Embryonic facial prominence (tissue), 1 donor: Measurements from ENCODE around the gene CCDC50.

Experiments used
- DNase-seq: peaks from one replicate; pipeline ENCODE4 v3.0.0-alpha.2; 2016; ENCODE audit errors: extremely low spot score

CCDC50 gene, protein sequence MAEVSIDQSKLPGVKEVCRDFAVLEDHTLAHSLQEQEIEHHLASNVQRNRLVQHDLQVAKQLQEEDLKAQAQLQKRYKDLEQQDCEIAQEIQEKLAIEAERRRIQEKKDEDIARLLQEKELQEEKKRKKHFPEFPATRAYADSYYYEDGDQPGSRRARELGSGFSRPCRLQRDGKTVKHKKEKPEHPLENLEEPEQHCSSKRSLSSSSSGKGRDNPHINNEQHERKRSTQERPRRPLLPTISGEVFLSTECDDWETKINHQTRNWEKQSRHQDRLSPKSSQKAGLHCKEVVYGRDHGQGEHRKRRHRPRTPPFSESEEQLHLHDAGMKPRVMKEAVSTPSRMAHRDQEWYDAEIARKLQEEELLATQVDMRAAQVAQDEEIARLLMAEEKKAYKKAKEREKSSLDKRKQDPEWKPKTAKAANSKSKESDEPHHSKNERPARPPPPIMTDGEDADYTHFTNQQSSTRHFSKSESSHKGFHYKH

DNA sequence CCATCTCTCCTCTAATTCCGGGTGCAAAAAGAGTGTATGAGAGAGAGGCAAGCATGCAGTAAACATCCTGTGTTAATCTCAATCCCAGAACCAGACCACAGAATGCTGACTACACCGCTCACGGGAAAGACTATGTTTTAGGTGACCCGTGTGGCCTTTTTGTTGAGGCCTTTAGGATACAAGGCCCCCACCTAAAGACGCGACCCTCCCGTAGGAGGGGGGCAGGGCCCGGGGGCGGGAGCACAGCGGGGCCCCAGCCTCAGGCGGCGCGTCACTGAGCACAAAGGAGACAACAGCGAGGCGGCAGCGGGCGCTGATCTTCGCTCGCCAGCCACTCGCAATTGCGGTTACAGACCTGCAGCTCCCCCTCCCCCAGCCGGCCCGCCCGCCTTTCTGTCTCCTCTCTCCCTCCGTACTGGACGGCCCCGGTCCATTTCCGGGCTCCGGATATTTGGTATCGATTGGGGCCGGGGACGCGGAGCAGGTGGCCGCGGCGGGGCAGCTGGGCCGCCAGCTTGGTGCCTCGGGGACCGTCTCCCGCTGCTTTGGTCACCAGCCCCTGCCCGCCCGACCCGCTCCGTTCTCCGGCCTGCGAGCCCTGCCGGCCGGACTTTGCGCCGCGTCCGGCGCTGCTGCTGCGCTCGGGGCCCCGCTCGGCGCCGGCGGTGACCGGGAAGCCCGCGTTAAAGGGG, at the start of gene CCDC50:
TSS of gene CCDC50 (plus strand) at position 433 of the 692 bp plus-strand sequence. CDS start 281 bp downstream, outside the sequence.
- peak; percentile 51 for DNase-seq

DNA sequence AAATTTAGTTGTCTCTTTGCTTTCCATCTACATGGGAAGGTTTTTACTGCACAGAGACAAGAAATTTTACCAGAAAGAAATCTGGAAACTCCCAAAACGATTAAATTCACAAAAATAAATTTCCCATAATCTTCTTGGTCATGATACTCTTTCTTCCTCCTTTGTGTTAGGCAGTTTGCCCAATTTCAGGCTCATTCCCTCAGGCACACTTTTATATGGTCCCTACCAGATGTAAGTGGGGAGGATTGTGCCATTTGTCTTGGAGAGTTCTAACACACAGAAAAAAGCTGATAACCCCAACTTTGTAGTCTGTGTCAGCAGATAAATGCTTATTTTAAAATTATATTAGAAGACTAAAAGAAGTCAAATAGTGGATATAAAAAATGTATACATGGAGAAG, 49.1 kb upstream of the CCDC50 start:
- no peak for DNase-seq

DNA sequence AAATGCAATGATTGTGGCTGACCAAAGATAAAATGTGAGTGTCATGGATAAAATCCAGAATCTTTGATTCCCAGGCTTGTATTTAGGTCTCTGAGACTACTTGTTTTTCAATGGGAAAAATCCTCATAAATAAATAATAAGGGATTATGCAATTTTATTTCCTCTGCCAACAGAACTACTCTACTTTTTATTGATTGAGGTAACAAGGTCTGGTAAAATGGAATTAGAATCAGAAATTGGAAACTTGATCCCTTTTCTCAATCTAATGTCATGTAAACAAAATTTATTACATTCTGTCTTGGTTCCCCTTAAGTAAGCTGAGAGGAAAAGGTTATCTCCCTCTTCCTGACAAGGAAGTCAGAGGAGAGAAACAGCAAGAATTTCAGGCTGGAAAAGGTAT, 48.3 kb upstream of the CCDC50 start:
- no peak for DNase-seq

DNA sequence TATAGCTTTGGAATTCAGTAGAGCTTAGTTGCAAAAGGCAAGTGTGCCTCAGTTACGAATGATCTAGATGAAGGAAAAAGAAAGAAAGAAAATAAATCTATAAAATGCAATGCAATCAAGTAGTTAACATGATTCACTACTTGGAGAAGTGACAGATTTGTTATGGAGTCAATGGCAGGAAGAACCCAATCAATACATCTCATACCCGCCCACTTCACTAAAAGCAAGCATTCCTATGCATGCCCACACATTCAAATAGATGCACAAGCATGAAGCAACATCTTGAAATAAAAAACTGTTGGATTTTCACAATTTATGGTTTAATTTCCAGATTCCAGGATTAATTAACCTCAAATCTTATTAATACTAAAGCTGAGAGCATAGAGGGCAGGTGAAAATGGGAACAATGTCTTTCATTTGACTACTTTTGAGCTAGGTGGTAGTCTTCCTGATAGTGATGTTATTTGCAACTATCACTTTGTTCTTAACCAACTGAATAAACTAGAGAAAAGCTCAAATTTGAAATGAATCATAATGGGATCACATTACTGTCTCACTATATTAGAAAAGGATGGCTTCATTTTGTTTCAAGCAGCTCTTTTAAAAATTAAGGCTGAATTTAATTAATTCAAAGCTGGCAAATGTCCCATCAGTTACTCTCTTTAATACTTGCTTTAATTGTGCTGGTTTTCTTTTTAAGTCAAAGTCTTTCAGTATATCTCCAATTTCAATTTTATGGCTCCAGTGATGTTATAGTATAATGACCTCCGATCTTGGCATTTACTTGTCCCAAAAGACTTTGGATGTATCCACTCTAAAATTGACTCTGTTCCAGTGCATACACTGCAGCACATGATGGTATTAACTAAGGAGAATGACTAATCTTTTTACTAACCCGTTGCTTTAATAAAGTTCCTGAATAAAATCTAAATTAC, 46.7 kb upstream of the CCDC50 start:
- no peak for DNase-seq

DNA sequence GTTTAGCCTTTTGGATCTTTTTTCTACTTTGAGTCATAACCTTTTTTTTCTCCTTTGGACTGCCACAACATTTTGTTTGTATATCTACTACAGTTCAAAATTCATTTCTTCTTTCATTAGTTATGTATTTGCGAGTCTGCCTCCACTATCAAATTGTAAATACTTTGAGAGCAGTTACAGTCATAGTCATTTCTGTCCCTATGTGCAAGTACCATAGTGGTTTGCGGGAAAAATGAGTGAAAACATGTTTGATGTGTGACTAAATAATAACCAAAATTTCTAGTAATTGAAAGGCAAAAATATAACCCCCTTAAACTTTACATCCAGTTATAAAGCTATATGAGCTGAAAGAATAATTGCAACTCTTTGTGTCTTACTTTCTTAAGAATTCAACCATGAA, 45.8 kb upstream of the CCDC50 start:
- DNase-seq, result no peak

DNA sequence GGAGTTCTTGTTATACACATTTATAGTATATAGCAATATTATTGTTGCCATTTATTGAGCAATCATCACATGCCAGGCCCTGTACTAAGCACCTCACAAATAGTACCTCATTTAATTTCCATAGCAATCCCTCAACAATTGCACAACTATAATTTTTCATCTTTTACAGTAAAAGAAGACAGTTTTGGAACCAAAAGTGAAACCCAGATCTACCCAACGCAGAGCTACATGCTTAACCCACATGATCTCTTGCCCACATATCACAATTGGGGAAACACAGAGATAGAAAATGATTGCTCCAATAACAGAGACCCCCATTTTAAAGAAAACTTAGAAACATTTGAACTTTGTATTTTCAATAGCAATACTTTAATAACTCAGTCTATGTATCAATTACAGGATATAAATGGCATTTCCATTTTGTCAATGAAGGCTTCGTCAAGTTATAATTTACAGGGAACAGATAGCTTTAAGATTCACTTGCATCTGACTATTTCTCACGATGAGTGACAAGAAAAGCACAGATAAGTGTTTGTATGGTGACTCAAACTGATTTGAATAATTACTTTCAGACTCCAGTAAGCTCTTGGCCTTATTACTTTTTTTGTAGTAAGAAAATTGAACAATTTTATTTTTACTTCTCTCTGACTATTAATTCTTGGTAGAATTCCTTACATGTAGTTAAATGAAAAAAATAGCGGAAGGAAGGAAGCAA, 38.7 kb upstream of the CCDC50 start:
- no peak for DNase-seq

DNA sequence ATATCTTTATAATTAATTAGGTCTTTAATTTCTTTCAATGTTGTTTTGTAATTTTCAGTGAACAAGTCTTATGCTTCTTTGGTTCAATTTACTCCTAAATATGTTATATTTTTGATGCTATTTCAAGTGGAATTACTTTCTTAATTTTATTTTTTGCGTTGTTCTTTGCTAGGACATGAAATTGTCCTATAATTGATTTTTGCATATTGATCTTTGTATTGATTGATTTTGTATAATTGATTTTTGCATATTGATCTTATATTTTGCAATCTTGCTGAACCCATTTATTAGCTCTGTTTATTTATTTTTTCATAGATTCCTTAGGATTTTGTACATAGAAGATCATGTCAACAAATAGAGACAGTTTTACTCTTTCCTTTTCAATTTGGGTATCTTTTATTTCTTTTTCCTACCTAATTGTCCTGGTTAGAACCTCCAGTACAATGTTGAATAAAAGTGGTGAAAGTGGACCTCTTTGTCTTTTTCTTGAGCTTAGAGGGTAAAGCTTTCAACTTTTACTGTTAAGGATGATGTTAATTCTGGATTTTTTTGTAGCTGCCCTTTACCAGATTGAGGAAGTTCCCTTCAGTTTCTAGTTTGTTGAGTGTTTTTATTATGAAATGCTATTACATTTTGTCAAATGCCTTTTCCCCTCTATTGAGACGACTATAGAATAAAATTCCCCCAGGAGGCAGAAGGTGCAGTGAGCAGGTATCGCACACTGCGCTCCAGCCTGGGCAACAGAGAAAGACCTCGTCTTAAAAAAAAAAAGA, 36.8 kb upstream of the CCDC50 start:
- DNase-seq, result no peak

DNA sequence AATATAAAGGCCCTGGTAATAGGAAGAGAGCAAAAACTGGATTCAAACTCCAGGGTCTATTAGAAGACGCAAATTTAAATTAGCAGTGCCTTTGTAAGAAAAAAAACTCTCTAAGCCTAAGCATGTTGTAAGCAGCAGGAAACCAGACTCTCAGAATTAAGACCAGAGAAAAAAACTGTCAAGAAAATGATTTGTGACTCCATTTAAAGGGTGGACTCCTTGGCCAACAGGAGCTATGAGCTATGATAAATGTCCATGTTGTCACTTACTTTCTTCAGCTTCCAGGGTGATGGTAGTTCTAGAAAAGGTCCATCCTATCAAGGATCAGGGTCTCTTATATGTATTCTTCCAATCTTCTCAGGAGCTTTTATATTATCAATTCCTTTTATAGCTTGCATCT, 34.9 kb upstream of the CCDC50 start:
- DNase-seq, result no peak

DNA sequence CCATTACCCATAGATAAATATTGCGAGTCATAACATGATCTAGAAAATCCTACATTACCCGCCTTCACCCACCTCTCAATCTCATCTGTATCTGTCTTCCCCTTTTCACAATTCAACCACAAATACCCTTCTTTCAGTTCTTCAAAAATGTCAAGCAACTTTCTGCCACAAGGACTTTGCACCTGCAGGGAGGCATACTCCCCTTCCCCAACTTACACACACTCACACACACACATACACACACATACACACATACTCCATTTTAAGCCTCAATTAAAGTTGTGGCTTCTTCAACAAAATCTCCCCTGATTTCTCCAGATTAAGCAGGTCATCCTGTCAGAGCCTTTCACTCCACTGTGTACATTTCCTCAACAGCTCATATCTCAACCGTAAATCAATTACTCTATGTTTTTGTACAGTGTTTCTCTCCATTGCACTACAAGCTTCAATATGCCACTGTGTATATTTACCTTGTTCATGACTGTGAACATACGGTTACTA, 33.1 kb upstream of the CCDC50 start:
- no peak for DNase-seq

DNA sequence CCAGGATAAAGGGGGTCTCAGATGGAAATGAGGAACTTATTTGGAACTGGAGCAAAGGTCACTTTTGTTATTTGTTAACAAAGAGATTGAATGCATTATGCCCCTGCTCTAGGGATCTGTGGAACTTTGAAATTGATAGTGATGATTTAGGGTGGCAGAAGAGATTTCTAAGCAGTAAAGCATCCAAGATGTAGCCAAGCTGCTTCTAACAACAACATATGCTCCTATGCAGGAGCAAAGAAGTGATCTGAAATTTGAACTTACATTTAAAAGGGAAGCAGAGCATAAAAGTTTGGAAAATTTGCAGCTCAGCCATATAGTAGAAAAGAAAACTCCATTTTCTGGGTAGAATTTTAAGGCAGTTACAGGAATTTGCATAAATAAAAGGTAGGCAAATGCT, 30.3 kb upstream of the CCDC50 start:
- DNase-seq, result no peak

DNA sequence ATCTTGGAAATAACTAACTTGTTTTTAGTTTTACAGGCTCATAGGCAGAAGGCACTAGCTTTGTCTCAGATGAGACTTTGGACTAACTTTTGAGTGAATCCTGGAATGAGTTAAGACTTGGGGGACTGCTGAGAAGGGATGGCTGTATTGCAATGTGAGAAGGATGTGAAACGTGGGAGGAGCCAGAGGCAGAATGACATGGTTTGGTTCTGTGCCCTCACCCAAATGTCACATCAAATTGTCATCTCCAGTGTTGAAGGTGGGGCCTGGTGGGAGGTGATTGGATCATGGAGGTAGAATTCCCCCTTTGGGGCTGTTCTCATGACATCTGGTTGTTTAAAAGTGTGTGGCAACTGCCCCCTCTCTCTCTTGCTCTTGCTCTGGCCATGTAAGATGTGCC, 28.8 kb upstream of the CCDC50 start:
- DNase-seq, result no peak

DNA sequence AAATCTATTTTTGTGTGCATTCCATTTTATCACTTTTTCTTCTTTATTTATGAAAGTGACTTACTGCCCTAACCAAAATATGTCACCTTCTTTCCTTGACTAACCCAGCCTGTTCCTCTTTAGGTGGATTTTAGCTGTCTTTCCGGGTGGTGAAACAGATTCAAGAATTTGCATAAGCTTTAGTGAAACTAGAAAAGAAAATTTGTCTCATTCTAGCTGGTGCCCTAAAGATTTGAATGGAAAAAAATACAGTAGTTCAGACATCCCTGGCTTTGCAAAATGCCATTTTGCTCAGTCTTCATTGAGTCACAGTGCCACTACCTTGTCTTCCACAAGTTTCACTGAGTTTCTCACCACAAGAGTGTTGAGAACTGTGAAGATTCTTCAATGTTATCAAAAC, 28.2 kb upstream of the CCDC50 start:
- DNase-seq, result no peak

DNA sequence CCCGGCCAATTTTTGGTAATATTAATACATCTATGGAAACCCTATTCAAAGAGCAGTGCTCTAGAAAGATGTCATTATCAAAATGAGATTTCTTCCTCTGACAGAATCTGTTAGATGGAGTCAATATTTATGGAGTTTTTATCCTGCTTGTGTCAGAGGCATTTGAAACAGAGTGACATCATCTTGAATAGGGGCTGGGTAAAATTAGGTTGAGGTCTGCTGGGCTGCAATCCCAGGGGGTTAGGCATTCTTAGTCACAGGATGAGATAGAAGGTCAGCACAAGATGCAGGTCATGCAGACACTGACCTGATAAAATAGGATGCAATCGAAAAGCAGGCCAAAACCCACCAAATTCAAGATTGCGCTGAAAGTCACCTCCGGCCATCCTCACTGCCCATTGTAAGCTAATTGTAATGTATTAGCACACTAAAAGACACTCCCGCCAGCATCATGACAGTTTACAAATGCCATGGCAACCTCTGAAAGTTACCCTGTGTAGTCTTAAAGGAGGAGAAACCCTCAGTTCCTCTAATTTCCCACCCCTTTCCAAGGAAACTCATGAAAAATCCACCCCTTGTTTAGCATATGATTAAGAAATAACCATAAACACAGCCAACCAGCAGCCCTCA, 27.3 kb upstream of the CCDC50 start:
- no peak for DNase-seq

DNA sequence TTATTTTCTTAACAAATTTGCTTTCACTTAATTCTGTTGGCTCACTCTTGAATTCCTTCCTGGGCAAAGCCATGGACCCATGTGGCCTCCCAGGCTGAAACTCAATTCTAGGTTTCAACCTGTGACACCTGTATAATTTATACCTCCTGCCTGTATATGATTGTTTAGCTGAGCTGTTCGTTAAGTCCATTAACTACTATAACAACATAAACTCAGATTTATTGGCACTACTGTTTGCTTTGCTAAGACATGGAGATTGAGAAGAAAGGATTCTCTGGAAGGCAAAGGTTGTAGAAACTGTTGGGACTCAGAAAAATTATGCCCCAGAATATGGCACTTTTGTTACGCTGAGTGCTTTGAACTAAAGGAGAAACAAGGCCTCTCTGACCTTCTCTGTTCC, 26.7 kb upstream of the CCDC50 start:
- no peak for DNase-seq

DNA sequence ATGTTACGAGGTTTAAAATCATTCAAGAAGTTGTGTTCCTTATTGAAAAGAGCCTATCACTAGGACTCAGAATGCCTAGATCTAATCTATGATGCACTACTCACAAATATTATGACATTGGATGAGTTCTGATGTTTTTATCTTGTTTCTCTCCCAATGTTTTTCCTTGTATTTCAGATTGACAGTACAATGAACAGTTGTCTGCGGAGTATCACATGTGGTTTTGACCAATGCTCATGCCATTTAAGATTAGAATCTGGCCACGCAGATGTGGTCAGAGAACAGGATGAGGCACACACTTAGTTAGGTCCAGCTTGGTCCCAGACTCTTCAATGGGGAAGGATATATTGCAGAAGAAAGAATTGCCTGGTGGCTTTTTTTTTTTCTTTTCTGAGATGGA, 25.6 kb upstream of the CCDC50 start:
- no peak for DNase-seq

DNA sequence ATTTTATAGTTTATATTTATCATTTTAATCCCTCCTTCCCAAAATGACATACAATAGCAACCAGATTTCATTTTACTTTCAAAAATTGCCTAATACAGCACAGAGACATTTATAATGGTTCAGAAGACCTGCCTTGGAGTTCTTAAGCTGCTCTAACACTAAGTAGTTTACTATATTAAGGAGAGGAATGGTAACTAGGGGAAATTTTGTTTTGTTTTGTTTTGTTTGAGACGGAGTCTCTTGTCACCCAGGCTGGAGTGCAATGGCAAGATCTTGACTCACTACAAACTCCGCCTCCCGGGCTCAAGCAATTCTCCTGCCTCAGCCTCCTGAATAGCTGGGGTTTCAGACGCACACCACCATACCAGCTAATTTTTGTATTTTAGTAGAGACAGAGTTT, 22.8 kb upstream of the CCDC50 start:
- no peak for DNase-seq

DNA sequence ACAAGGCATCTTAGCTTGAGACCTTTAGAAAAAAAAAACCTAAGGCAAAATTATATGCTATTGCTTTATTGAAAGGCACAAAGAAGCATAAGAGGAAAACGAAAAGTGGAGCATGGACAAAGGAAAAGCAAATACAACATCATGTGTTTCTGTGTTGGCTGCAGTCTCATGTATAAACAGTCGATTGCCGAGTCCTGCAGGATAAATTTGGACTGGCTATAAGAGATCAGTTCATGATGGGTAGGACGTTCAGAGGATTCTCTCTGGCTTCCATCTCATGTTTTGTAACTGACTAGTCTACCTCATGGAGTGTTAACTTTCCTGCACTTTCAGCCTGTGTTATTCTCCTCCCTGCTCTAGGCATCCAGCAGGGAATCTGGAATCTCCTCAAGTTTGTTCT, 21.9 kb upstream of the CCDC50 start:
- DNase-seq, result no peak

DNA sequence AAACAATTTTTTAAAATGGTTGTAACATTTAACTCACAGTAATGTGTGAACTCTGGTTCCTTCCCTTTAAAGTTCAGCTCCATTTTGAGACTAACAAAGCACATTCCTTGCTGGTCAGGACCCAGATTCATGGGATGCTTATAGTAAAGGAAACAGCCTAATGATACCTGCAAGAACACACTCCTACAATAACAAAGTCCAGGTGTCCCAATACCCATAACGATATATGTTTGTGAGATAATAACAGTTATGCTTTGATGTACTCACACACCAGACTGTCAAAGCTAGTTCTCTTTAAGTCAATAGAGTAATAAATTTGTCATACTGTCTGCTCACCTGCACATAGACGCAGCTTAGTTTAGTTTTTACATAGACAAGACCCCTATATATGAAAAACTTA, 15.9 kb upstream of the CCDC50 start:
- DNase-seq, result no peak

DNA sequence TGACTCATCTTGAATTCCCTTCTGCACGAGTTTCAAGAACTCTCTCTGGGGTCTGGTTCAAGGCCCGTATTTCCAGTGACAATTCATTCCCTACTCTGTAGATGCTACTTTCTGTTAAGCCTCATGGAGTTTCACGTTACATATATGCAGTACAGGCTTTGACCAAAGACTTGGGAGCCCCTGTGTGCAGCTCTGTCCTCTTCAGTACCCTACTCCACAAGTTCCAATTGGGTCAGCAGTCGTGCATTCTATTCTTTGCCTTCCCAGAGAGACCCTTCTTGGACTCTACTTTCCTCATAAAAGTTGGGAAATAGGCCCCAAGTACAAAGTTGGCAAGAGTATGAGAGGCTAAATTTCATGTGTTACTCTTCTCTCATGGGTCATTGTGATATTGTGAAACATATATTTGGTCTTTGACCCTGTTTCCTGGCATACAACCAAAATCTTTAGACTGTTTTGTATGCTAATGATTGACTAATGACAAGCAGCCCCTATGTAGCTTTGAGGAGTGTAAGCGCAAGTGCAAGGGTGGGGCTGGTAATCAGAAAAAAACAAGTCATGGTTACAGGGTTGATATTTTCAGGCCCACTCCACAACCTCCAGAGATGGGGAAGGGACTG, 15.0 kb upstream of the CCDC50 start:
- DNase-seq, result no peak
